ENCODE measurements around the gene CELSR2.

The CELSR2 gene

DNA sequence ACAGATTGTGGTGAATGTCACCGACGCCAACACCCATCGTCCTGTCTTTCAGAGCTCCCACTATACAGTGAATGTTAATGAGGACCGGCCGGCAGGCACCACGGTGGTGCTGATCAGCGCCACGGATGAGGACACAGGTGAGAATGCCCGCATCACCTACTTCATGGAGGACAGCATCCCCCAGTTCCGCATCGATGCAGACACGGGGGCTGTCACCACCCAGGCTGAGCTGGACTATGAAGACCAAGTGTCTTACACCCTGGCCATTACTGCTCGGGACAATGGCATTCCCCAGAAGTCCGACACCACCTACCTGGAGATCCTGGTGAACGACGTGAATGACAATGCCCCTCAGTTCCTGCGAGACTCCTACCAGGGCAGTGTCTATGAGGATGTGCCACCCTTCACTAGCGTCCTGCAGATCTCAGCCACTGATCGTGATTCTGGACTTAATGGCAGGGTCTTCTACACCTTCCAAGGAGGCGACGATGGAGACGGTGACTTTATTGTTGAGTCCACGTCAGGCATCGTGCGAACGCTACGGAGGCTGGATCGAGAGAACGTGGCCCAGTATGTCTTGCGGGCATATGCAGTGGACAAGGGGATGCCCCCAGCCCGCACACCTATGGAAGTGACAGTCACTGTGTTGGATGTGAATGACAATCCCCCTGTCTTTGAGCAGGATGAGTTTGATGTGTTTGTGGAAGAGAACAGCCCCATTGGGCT is 3.0 kb downstream of the CELSR2 start:
- no peak for DNase-seq

DNA sequence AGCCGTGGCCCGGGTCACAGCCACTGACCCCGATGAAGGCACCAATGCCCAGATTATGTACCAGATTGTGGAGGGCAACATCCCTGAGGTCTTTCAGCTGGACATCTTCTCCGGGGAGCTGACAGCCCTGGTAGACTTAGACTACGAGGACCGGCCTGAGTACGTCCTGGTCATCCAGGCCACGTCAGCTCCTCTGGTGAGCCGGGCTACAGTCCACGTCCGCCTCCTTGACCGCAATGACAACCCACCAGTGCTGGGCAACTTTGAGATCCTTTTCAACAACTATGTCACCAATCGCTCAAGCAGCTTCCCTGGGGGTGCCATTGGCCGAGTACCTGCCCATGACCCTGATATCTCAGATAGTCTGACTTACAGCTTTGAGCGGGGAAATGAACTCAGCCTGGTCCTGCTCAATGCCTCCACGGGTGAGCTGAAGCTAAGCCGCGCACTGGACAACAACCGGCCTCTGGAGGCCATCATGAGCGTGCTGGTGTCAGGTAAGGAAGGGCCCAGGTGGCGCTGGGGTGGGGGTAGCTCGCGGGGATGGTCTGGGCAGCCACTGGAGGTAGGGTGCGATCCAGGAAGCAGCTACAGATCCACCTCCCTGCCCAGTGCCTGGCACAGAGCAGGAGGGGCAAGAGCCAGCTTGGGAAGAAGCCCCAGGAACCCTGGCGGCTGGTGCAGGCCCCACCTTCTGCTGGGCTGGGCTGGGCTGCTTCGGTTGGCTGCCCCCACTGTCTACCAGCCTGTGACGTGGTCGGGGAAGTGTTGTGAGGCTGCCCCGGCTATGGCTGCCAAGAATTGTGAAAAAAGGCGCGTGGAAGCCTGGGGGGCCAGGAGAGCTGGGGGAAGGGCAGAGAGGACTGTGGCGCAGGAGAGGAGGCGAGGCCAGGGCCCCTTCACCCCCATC is 3.8 kb downstream of the CELSR2 start:
- no peak for DNase-seq

DNA sequence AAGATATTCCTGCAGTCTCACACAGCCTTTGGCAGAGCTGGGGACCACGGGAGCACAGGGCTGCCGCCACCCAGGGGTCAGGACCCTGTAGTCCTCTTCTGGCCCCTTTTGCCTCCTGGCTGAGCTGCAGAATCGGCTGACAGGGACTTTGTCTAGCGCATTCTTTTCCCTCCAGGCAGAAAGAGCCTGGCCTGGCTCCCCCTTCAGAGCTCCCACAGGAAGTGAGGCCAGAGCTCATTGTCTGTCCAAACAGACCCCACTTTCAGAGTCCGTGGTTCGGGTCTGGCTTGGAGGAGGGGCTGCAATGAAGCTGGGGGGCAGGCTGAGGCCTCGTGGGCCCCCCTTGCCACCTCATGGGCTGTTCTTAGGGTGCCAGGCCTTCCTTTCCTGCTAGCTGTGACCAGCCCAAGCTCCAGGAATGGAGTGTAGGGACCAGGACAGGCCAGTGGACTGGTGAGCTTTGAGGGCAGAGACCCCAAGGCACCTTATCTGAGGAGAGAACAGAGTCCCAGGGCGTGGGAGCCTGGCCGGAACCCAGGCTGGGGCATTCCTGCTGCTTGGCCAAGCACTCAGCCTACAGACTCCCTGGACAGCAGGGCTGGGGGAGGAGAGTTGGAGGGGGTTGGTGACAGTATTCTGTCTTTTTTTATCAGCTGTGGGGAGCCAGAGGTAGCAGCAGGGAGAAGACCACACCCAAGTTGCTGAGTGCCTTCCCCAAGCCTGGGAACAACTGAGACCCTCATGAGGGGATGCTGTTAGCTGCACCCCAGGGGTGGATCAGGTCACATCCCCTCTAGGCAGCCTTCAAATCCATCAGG is 4.7 kb downstream of the CELSR2 start:
- peak; percentile 40 for DNase-seq

DNA sequence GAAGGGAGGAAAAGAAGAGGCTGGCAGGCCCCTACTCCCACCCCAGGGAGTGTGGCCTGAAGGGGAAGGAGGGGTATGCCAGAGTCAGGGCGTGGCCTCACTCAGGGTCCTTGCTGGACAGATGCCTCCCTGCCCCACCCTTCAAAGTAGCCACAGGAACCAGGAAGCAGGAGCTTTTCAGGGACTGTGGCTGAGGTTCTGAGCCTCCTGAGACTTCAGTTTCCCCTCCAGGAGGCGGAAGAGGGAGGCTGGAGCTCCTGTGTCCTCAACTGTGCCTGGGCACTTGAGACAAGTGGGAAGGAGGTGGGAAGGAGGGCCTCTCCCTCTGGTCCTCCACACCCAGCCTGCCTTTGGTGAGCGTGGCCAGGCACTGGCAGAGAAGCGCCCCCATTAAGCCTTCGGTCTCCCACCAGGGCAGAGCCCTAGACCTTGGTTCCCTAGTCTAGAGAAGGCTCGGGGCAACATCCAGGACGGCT is 5.3 kb downstream of the CELSR2 start:
- DNase-seq = peak; percentile 40

DNA sequence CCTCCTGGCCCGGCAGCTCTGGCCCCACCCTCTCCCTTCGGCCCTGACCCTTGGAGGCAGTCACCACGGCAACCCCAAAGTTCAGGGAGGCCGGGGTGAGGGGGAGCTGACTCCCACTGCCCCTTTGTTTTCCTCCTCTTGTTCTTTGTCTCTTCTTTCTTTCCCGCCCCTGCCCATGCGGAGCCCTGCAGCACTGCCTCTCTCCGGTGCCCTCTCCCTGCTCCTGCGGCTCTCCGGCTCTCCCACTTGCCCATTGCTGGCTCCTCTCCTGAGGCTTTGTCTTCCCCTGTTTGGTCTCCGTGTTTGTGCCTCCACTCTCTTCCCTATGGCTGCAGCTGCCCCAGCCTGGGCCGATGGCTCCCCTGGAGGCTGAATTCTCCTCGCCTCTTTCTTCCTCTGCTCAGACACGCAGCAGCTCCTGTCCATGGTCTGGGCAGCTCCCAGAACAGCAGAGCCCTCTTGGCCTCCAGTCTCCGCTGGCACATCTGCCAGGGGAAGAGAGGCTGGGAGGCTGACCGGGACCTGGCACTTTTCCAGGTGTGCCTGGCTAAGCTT is 5.8 kb downstream of the CELSR2 start:
- DNase-seq = no peak

DNA sequence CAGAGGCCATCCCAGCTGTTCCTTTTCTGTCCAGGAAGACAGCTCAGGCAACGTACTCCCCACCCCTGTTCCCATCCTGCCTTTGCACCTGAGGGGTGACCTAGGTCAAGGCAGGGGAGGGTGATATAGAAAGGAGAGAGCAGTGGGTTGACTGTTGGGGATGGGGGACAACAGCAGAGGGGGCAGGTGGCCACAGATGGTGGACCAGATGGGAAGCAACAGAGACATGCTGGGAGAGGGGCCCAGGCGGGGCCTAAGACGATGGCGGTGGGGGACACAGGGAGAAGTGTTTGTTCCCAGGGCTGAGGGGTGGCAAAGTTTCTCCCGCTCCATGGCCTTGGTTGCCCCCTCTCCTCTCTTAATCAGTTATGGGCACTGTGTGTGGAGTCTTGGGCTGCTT is 6.3 kb downstream of the CELSR2 start:
- no peak for DNase-seq

DNA sequence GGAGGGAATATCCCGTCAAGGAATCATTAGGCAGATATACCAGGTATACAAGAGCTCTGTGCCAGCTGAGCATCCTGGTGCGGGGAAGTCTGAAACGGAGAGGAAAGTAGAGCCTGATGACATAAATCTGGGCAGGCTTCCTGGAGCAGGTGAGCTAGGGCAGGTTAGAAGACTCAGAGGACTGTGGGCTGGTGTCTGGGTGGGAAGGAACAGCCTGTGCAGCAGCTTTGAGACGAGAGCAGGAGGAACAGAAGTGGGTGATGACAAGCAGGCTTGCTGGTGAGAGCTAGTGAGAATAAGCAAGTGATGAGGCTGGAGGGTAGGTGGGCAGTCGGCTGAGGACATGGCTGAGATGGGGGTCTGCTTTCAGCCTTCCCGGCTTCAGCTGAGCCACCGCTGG is 6.7 kb downstream of the CELSR2 start:
- no peak for DNase-seq

DNA sequence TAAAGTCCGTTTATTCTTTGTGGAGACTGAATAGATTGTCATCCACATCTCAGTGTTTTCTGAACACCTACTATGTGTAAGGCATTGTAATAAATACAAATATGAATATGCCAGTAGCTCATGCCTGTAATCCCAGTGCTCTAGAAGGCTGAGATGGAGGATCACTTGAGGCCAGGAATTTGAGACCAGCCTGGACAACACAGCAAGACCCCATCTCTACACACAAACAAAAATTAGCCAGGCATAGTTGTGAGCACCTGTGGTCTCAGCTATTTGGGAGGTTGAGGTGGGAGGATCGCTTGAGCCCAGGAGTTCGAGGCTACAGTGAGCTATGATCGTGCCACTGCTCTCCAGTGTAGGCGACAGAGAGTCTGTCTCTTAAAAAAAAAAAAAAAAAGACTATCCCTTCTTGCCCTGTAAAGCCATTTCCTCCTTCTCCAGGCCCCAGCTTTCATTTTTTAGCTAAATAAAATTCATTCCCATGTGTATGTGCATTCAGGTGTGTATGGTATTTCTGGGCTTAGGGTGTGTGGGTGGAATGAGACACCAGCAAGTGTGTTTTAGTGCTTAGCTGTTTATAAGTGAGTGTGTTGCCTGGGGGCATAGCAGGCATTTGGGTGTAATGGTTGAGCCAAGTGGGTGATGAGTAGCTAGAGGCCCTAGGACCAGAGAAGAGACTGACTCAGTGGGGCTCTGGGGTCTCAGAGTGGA is 7.8 kb downstream of the CELSR2 start:
- DNase-seq = no peak

DNA sequence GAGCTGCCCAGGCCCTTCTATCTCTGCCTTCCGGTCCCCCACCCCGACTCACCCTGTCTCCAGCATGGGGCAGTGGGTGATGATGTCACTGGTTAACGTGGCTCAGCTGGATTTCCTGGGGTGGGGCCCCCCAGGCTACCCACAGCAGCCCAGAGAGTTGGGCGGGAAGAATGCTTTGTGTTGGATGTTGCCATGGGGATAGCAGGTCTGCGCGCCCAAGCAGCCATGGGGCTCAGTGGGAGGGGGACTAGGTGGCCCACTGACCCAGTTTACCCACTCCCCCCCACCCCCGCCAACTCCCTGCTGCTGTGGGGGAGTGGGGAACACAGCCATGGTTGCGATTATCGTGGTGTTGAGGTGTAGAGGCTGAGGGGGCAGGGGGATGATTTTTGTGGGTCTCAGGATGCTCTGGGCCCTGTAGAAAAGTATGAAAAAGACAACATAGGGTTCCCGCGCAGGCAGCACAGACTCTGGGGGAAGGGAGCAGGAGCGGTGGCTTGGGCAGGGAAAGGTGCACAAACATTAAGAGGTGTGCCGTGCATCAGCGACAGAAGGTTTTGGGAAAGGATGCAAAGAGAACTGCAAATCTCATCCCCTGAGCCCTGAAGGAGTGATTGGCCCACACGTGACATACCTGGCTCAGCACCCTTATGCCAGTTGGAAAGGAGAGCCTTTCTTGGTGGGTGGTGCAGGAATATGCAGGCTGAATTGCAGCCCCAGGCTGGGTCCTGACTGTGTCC is 8.5 kb downstream of the CELSR2 start:
- DNase-seq = no peak

DNA sequence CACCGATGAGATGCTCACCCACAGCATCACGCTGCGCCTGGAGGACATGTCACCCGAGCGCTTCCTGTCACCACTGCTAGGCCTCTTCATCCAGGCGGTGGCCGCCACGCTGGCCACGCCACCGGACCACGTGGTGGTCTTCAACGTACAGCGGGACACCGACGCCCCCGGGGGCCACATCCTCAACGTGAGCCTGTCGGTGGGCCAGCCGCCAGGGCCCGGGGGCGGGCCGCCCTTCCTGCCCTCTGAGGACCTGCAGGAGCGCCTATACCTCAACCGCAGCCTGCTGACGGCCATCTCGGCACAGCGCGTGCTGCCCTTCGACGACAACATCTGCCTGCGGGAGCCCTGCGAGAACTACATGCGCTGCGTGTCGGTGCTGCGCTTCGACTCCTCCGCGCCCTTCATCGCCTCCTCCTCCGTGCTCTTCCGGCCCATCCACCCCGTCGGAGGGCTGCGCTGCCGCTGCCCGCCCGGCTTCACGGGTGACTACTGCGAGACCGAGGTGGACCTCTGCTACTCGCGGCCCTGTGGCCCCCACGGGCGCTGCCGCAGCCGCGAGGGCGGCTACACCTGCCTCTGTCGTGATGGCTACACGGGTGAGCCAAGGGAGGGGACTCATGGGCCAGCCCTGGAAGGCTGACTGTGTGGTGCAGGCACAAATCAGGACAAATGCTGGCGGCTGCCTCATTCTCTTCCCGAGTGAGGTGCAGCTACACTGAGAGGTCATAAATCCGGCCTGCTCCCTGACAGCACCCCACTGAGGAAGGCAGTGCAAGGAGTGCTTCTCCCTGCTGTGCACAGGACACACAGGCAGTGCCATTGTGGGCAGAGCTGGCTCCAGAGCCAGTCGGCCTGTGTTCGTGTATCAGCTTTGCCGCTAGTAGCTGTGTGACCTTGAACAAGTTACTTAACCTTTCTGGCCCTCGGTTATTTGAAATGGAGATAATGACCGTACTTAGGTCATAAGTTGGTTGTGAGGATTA is 9.4 kb downstream of the CELSR2 start:
- DNase-seq = no peak

DNA sequence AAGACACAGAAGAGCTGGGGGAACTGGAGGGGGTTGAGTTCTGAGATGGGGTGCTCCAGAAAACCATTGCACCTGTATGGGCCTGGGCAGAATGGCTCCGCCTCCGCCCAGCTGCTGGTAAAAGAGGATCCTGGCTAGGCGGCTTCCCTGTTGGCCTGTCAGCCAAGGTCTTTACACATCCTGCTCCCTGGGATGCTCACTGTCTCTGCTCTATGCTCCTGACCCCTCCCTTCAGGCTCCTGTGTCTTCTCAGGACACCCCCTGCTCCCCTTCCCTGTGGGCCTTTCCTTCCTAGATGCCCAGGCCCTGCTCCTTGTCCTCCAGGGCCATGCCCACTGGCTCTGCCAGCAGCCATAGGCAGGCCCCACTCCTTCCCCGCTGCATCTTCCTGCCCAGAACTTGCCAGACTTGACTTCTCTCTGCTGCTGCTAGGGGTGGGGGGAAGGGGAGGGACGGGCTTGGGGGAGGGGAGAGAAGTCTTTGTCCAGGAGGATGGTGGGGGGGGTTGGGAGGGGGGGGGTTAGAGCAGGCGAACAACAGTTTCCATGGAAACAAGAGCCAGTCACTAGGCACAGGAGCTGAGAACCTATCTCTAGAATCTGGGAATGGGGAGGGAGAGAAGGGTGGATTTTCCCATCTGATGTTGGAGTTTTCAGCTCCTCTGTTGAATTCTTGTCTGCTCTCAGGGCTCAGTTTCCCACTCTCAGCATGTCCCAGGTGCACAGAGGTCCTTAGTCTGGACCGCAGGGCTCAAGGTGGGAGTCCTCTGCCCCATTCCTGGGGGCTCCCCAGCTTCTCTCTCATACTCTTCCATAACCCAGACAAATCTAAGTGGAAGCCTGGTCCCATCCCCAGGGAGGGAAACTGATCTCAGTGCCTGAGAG is 10.6 kb downstream of the CELSR2 start:
- no peak for DNase-seq

DNA sequence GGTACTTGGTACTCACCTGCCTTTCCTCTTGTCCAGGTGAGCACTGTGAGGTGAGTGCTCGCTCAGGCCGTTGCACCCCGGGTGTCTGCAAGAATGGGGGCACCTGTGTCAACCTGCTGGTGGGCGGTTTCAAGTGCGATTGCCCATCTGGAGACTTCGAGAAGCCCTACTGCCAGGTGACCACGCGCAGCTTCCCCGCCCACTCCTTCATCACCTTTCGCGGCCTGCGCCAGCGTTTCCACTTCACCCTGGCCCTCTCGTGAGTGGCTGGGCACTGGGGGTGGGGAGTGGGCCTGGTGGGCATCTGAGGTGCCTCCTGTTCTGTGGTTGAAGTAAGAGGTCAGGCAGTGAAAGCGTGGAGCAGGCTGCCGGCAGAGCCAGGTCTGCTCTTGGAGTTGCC is 11.7 kb downstream of the CELSR2 start:
- no peak for DNase-seq

DNA sequence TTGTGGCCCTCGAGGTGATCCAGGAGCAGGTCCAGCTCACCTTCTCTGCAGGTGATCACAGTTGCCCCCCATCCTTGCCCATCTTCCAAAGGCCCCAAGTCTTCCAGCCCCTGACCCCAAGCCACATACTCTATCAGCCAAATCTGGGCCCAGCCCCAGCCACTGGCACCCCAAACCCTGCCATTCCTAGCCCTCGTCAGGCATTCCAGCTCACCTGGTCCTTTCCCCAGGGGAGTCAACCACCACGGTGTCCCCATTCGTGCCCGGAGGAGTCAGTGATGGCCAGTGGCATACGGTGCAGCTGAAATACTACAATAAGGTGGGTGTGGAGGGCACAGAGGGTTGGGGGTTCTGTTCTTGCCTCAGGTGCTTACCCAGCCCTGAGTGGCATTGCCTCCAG is 12.2 kb downstream of the CELSR2 start:
- DNase-seq = no peak

DNA sequence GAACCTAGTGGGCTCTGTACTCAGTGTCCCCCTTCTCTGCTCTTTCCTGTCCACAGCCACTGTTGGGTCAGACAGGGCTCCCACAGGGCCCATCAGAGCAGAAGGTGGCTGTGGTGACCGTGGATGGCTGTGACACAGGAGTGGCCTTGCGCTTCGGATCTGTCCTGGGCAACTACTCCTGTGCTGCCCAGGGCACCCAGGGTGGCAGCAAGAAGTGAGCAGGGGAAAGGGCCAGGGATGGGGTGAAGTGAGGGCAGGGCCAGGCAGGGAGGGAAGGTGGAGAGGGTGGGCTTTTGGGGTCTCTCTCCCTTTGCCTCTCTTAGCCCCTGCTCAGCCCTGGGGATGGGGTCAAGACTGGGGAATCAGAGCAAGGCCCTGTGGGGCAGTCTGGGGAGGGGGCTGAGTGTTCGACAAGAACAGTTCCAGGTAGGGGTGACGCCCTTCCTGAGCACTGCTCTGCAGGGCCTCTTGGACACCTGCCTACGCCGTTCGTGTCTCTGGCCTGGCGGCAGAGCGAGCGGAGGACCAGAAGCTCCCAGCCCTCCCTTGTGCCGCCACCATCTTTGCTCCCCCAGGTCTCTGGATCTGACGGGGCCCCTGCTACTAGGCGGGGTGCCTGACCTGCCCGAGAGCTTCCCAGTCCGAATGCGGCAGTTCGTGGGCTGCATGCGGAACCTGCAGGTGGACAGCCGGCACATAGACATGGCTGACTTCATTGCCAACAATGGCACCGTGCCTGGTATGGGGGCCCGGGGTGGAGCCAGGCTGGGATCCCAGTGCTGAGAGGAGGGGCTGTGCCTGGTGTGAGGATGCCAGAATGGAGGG is 13.1 kb downstream of the CELSR2 start:
- no peak for DNase-seq

DNA sequence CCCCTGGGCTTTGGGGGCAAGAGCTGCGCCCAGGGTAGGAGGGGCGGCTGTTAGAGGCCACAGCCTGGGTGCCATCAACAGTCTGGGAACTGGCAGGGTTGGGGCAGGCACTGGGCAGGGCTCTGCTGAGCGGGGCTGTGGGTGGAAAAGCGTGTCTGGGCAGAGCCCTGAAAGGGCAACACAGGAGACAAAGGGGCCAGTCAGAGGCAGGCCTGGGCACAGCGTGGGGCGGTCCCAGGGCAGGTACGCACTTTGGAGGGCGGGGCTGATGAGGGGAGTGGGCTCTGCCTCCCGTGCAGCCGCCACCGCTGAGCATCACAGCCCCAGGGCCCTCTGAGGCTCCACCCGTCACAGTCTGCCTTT is 13.9 kb downstream of the CELSR2 start:
- no peak for DNase-seq

DNA sequence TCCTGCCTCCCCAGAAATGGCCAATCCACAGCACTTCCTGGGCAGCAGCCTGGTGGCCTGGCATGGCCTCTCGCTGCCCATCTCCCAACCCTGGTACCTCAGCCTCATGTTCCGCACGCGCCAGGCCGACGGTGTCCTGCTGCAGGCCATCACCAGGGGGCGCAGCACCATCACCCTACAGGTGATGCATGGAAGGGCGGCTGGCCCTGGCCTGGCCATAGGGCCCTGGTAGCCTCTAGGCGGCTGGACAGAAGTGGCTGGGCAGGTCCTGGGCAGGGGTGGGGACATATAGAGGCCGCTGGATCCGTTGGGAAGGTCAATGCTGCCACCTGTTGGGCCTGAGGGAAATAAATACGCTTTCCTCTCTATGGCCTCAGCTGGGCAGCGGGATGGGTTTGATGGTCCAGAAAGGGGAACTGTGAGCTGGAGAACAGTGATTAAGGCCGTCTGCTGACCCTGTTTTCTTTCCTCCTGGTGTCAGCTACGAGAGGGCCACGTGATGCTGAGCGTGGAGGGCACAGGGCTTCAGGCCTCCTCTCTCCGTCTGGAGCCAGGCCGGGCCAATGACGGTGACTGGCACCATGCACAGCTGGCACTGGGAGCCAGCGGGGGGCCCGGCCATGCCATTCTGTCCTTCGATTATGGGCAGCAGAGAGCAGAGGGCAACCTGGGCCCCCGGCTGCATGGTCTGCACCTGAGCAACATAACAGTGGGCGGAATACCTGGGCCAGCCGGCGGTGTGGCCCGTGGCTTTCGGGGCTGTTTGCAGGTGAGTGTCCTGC is 14.4 kb downstream of the CELSR2 start:
- DNase-seq = peak; percentile 88

DNA sequence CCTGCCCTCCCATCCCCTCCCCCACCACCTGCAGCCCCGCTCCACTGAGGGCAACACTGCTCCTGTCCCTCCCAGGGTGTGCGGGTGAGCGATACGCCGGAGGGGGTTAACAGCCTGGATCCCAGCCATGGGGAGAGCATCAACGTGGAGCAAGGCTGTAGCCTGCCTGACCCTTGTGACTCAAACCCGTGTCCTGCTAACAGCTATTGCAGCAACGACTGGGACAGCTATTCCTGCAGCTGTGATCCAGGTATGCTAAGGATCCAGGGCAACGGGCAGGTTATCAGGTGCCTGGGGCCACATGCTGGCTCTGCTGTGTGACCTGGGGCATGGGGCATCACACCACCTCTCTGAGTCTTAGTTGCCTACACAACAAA is 15.0 kb downstream of the CELSR2 start:
- DNase-seq = no peak

DNA sequence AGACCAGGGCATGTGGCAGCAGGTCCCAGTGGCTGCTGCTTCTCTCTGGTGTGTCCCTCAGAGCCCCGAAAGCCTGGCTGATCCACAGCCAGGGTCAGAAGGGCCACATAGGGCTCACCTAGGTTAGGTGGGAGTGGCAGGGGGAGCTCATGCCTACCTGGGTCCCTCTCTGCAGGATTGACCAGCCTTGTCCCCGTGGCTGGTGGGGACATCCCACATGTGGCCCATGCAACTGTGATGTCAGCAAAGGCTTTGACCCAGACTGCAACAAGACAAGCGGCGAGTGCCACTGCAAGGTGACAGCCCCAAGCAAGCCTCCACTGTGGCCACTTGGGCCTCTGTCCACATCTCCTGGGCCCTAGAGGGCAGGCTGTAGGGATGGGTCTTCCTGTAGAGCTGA is 15.7 kb downstream of the CELSR2 start:
- DNase-seq = no peak

Measured in OCI-M1 (cell line).